Endothelial cell of umbilical vein (primary cell): ENCODE measurements around the gene CGB8. TPM values are rescaled to one million over a fixed set of nuclear protein-coding genes. Genes with fewer than 3 reads are reported as not detected.

Experiments used
- BruUV-seq: library from RNA; stranded (reverse); fragments of 400-500 nt; replicated peaks from 2 replicates; lab custom pipeline; 2021; lab: Mats Ljungman, UMichigan
- CTCF ChIA-PET: fragments of 300-600, 350-600 bp; sonication (Branson Sonifier 250); formaldehyde crosslinking; loops from one replicate; lab custom pipeline; 2021; ENCODE audit warnings: antibody characterized with exemption, inconsistent platforms; lab: Charles Lee
- POLR2A ChIA-PET: fragments of 300-600, 350-600 bp; sonication (Branson Sonifier 250); formaldehyde crosslinking; loops from one replicate; lab custom pipeline; 2021; ENCODE audit warnings: antibody characterized with exemption, inconsistent platforms; lab: Charles Lee
- DNase-seq: peaks from one replicate; pipeline ENCODE4 v3.0.0-alpha.2; 2011; ENCODE audit warnings: low read depth, low spot score
- FAIRE-seq: peaks from 2 replicates; lab custom pipeline; 2011; peaks lifted over from hg19 to GRCh38; lab: Jason Lieb, UNC
- H2AFZ ChIP-seq: 2 replicates; pipeline ENCODE4 v1.6.0; 2012; ENCODE audit warnings: low read depth, low read length, control low read depth, inconsistent platforms
- H3K27ac ChIP-seq: 2 replicates; pipeline ENCODE4 v1.5.1; 2011; ENCODE audit warnings: low read depth, mild to moderate bottlenecking, control low read depth, low read length, moderate library complexity; ENCODE audit not compliant: insufficient read depth
- H3K27me3 ChIP-seq, 2 experiments: 2 replicates each; pipeline versions ENCODE4 v1.6.0 to v1.6.1; 2011; ENCODE audit warnings: low read length in 2 of 2, mixed read lengths in 1 of 2; ENCODE audit not compliant: control insufficient read depth in 2 of 2, insufficient read depth in 2 of 2
- H3K36me3 ChIP-seq, 2 experiments: 2 replicates in 1 of 2; 3 replicates in 1 of 2; pipeline ENCODE4 v1.5.1; 2011; ENCODE audit warnings: low read length in 2 of 2, mild to moderate bottlenecking in 1 of 2, moderate library complexity in 1 of 2; ENCODE audit not compliant: control insufficient read depth in 2 of 2, insufficient read depth in 2 of 2; ENCODE audit errors: extremely low read depth in 1 of 2
- H3K4me1 ChIP-seq: 3 replicates; pipeline ENCODE4 v1.5.1; 2011; ENCODE audit warnings: mild to moderate bottlenecking, low read length; ENCODE audit not compliant: control insufficient read depth, insufficient read depth; ENCODE audit errors: extremely low read depth
- H3K4me2 ChIP-seq: 2 replicates; pipeline ENCODE4 v1.6.1; 2011; ENCODE audit warnings: low read length, control low read depth, mixed read lengths; ENCODE audit not compliant: insufficient read depth
- H3K4me3 ChIP-seq, 3 experiments: fragments of 200-600 bp in 1 of 3; sonication (generic), shearing (Covaris generic) in 1 of 3; replicated peaks in 1 of 3; 2 replicates each; pipeline ENCODE4 v1.5.1; 2011 to 2016; ENCODE audit warnings: control low read depth in 3 of 3, low read length in 3 of 3, mild to moderate bottlenecking in 2 of 3, inconsistent platforms in 1 of 3, low read depth in 1 of 3, moderate library complexity in 1 of 3; ENCODE audit not compliant: insufficient read depth in 1 of 3
- H3K79me2 ChIP-seq: 2 replicates; pipeline ENCODE4 v1.6.0; 2012; ENCODE audit warnings: low read length, inconsistent platforms; ENCODE audit not compliant: control insufficient read depth, insufficient read depth
- H3K9ac ChIP-seq: replicated peaks from 2 replicates; pipeline ENCODE3; 2011; ENCODE audit warnings: low read length, control low read depth; ENCODE audit not compliant: insufficient read depth; ENCODE audit errors: extremely low read depth
- H3K9me1 ChIP-seq: replicated peaks from 3 replicates; pipeline ENCODE4 v1.6.0; 2011; ENCODE audit warnings: mild to moderate bottlenecking, low read length; ENCODE audit not compliant: control insufficient read depth, insufficient read depth; ENCODE audit errors: extremely low read depth
- H3K9me3 ChIP-seq: replicated peaks from 2 replicates; pipeline ENCODE4 v1.5.1; 2012; ENCODE audit warnings: low read length, inconsistent platforms; ENCODE audit not compliant: control insufficient read depth, insufficient read depth
- H4K20me1 ChIP-seq: replicated peaks from 2 replicates; pipeline ENCODE3; 2011; ENCODE audit warnings: mild to moderate bottlenecking, low read length; ENCODE audit not compliant: control insufficient read depth, insufficient read depth; ENCODE audit errors: extremely low read depth
- CTCF ChIP-seq, 2 donors: IDR thresholded peaks; 1 replicate in 1 of 2; 2 replicates in 1 of 2; pipeline ENCODE4 v1.5.1; 2011; ENCODE audit warnings: low read length in 2 of 2, mild to moderate bottlenecking in 2 of 2, moderate library complexity in 2 of 2, control low read depth in 1 of 2, inconsistent platforms in 1 of 2, low read depth in 1 of 2; ENCODE audit not compliant: insufficient read depth in 1 of 2; ENCODE audit errors: extremely low read depth in 1 of 2
- EZH2 ChIP-seq: IDR thresholded peaks from 2 replicates; pipeline ENCODE4 v1.6.1; 2012; ENCODE audit warnings: borderline replicate concordance, low read depth, mild to moderate bottlenecking, moderate library complexity, low read length, inconsistent platforms; ENCODE audit not compliant: severe bottlenecking
- FOS ChIP-seq: IDR thresholded peaks from 2 replicates; pipeline ENCODE4 v1.6.1; 2011; ENCODE audit warnings: mild to moderate bottlenecking, low read length, moderate library complexity, borderline replicate concordance; ENCODE audit not compliant: insufficient read depth
- GATA2 ChIP-seq: IDR thresholded peaks from 2 replicates; pipeline ENCODE4 v1.7.0; 2011; ENCODE audit warnings: low read depth, mild to moderate bottlenecking, moderate library complexity, mixed read lengths, low read length; ENCODE audit not compliant: insufficient read length, insufficient read depth
- JUN ChIP-seq: IDR thresholded peaks from 2 replicates; pipeline ENCODE4 v1.6.1; 2011; ENCODE audit warnings: borderline replicate concordance, low read depth; ENCODE audit not compliant: insufficient read length, insufficient read depth
- MAX ChIP-seq: IDR thresholded peaks from 2 replicates; pipeline ENCODE4 v1.6.1; 2011; ENCODE audit not compliant: insufficient read depth, insufficient read length
- MYC ChIP-seq: IDR thresholded peaks from one replicate; pipeline ENCODE4 v1.6.1; 2011; ENCODE audit warnings: mild to moderate bottlenecking, low read depth, low read length
- POLR2A ChIP-seq: IDR thresholded peaks from 2 replicates; pipeline ENCODE4 v1.6.1; 2012; ENCODE audit warnings: low read depth, mild to moderate bottlenecking, control low read depth, low read length
- POLR2AphosphoS5 ChIP-seq: IDR thresholded peaks from 2 replicates; pipeline ENCODE4 v1.6.1; 2012; ENCODE audit warnings: low read depth, mild to moderate bottlenecking, control low read depth, low read length, moderate library complexity; ENCODE audit not compliant: insufficient read depth
- dilution Hi-C: fragments of 300-500 bp; cut with MboI; formaldehyde crosslinking; loops from one replicate; pipeline ENCODE4 v1.15.0; 2019; ENCODE audit warnings: low sequenced_read_pairs; ENCODE audit not compliant: extremely low pct_ligation_motif_present
- intact Hi-C: fragments of 100-400 bp; cut with micrococcal nuclease; formaldehyde crosslinking; loops from one replicate; pipeline ENCODE4 v1.10.0; 2022
- polyA plus RNA-seq, 4 experiments: library from polyadenylated mRNA; depleted of rRNA in 3 of 4; stranded (reverse) in 3 of 4; unstranded in 1 of 4; fragments of >200 nt; gene quantifications; 2 replicates each; pipeline versions ENCODE4 v1.2.1 to v1.2.3, GENCODE V29; 2011 to 2012; ENCODE audit warnings: missing spikeins in 1 of 4
- total RNA-seq: library from RNA; stranded (reverse); gene quantifications from 2 replicates; pipeline ENCODE4 v1.2.3, GENCODE V29; 2021

CGB8 gene
- total and polyA plus RNA-seq, 2 donors (not counting 3 experiments of a cell fraction or from before 2014, with no cell fraction given): not detected

- TF ChIP-seq JUN: no peak
- no peak for TF ChIP-seq GATA2
- no peak for TF ChIP-seq CTCF (IDR thresholded peaks at IDR 0.05; ENCODE audit: extremely low read depth in 1 of 2, insufficient read depth in 1 of 2, low read depth in 1 of 2, low read length in 2 of 2)
- TF ChIP-seq EZH2: no peak
- TF ChIP-seq POLR2A: no peak
- TF ChIP-seq MYC: no peak
- TF ChIP-seq FOS: no peak
- TF ChIP-seq MAX: no peak
- TF ChIP-seq POLR2AphosphoS5: no peak
- H3K27ac ChIP-seq: no peak overlapping the region
- no peaks in the 10 kb centered on the region for H3K79me2 ChIP-seq
- intact Hi-C loops (no loop called here), dilution Hi-C loops (no loop called here)
- no peaks in the 10 kb centered on the region for H3K9me1 ChIP-seq
- H4K20me1 ChIP-seq: no peaks in the 10 kb centered on the region
- H3K9ac ChIP-seq: no peak overlapping the region
- no peak overlapping the region for H3K4me3 ChIP-seq
- no peak overlapping the region for H3K4me2 ChIP-seq
- no peak overlapping the region for H2AFZ ChIP-seq
- FAIRE-seq: no peak
- H3K36me3 ChIP-seq: peaks cover 0 to 32% of the 10 kb centered on the region in 2 experiments
- no peaks in the 10 kb centered on the region for H3K27me3 ChIP-seq
- peaks cover 10% of the 10 kb centered on the region for H3K4me1 ChIP-seq
- ChIA-PET POLR2A (no interaction called here), CTCF (interaction anchor here (1.0 to 7.2 kb wide), 2 partner anchors 14 to 83 kb away, joined by 3 to 59 read pairs; no protein-coding TSS in a partner anchor)
- H3K9me3 ChIP-seq: no peaks in the 10 kb centered on the region
- no TSS peak for BruUV-seq
- no peak for DNase-seq
Observed at GRCh38 chr19:49014123-49014869, 34.6 kb downstream of the CGB8 start.
